Measurements from ENCODE around the gene USP40. TPM values are rescaled to one million over a fixed set of nuclear protein-coding genes. Genes with fewer than 3 reads are reported as not detected.

USP40 gene
- total and polyA plus RNA-seq, 2 of the 8 experiments (the other 6 are each of a cell fraction or from before 2014, with no cell fraction given) = 12.0 to 15.7 TPM

DNA sequence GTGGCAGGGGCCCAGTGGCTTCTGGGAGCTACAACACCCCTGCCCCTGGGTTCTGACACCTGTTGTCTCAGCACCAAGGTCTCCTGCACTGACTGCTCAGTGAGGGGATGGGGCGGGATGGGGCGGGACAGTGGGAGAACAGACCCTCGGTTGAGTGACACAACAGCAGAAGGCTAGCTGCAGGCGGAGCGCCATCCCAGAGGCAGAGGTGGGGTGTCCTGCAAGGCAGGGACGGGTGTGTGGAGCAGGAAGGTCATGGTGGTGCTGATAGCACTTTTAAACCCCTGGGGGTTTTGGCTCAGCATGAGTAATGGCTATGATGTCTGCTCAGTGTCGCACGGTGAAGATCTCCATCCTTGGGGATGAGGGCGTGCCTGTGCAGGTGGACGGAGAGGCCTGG, 107.2 kb downstream of the USP40 start:
- Histone ChIP-seq H3K14ac (ENCODE audit: insufficient read length) (no peak overlapping the region), H2BK20ac (ENCODE audit: low read length) (no peak overlapping the region), H4K91ac (replicated peaks; ENCODE audit: insufficient read length, low read length) (no peak overlapping the region), H3K18ac (ENCODE audit: extremely low read depth, low read length) (no peak overlapping the region), H3K79me1 (ENCODE audit: low read depth, low read length) (no peaks in the 10 kb centered on the region), H2BK5ac (ENCODE audit: low read depth, low read length) (no peak overlapping the region), H2BK12ac (ENCODE audit: low read depth, low read length) (no peak overlapping the region), H4K20me1 (replicated peaks in 1 of 2; ENCODE audit: control insufficient read depth in 1 of 2, insufficient read depth in 2 of 2, low read length in 2 of 2) (peaks cover 0 to 2% of the 10 kb centered on the region in 2 experiments), H4K8ac (ENCODE audit: extremely low read depth, insufficient read depth, low read length) (no peak overlapping the region), H3K27ac (ENCODE audit: low read depth, low read length) (no peak overlapping the region), H3K56ac (replicated peaks; ENCODE audit: insufficient read length, low read depth, low read length) (no peak overlapping the region), H4K5ac (ENCODE audit: insufficient read length, low read depth, low read length) (no peak overlapping the region), H3K4ac (replicated peaks; ENCODE audit: insufficient read length, low read depth, low read length) (no peak overlapping the region), H3K79me2 (ENCODE audit: control insufficient read depth in 1 of 2, insufficient read depth in 2 of 2, low read length in 2 of 2) (no peaks in the 10 kb centered on the region), H3K4me1 (replicated peaks in 1 of 4; ENCODE audit: control insufficient read depth in 3 of 4, insufficient read depth in 4 of 4, low read length in 3 of 4) (no peaks in the 10 kb centered on the region), H3K9me3 (ENCODE audit: insufficient read depth in 2 of 2, low read depth in 1 of 2, low read length in 1 of 2) (no peaks in the 10 kb centered on the region), H3K4me3 (ENCODE audit: extremely low read depth in 1 of 4, insufficient read depth in 2 of 4, low read depth in 3 of 4, low read length in 4 of 4) (no peak overlapping the region), H3K9ac (replicated peaks in 1 of 4; ENCODE audit: extremely low read depth in 1 of 4, low read depth in 3 of 4, low read length in 3 of 4) (no peak overlapping the region), H3K36me3 (ENCODE audit: control insufficient read depth in 2 of 4, insufficient read depth in 4 of 4, low read length in 3 of 4) (peaks cover 0 to 8% (median 3%) of the 10 kb centered on the region in 4 experiments; a peak in 4 of 8 replicates), H3K23me2 (ENCODE audit: low read depth, low read length) (peaks cover 2% of the 10 kb centered on the region; the same call in 1 of the 2 replicates), H3K27me3 (replicated peaks in 1 of 4; ENCODE audit: control insufficient read depth in 3 of 4, extremely low read depth in 1 of 4, insufficient read depth in 3 of 4, low read length in 3 of 4) (no peaks in the 10 kb centered on the region), H2BK15ac (ENCODE audit: low read length) (no peak overlapping the region), H2AK5ac (ENCODE audit: low read depth, low read length) (no peak overlapping the region), H2BK120ac (replicated peaks; ENCODE audit: low read depth, low read length) (no peak overlapping the region), H2AFZ (ENCODE audit: low read length) (no peak overlapping the region), H3K23ac (ENCODE audit: insufficient read length) (no peak overlapping the region), H3K4me2 (ENCODE audit: insufficient read depth in 1 of 2, low read depth in 2 of 2, low read length in 2 of 2) (no peak overlapping the region)
- no peak for FAIRE-seq
- no peak for TF ChIP-seq CTCF (IDR thresholded peaks at IDR 0.05; ENCODE audit: control extremely low read depth in 1 of 3, insufficient read depth in 1 of 3, low read depth in 1 of 3, low read length in 3 of 3)
- no peak for TF ChIP-seq POLR2A (IDR thresholded peaks at IDR 0.05; ENCODE audit: control extremely low read depth in 1 of 2, low read depth in 2 of 2, low read length in 2 of 2)
- TF ChIP-seq MAX (IDR thresholded peaks at IDR 0.05) = no peak
- no peak for TF ChIP-seq ASH2L (IDR thresholded peaks at IDR 0.05; ENCODE audit: low read length)
- TF ChIP-seq SAP30 (IDR thresholded peaks at IDR 0.05; ENCODE audit: insufficient read depth, insufficient replicate concordance, low read length) = no peak
- TF ChIP-seq, protein P1, sequence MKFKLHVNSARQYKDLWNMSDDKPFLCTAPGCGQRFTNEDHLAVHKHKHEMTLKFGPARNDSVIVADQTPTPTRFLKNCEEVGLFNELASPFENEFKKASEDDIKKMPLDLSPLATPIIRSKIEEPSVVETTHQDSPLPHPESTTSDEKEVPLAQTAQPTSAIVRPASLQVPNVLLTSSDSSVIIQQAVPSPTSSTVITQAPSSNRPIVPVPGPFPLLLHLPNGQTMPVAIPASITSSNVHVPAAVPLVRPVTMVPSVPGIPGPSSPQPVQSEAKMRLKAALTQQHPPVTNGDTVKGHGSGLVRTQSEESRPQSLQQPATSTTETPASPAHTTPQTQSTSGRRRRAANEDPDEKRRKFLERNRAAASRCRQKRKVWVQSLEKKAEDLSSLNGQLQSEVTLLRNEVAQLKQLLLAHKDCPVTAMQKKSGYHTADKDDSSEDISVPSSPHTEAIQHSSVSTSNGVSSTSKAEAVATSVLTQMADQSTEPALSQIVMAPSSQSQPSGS (IDR thresholded peaks at IDR 0.05; ENCODE audit: low read length) = no peak
- WGBS, 2 experiments (ENCODE audit: extremely low coverage in 1 of 2, insufficient coverage in 1 of 2, insufficient read length in 1 of 2, insufficient replicate concordance in 2 of 2, low coverage in 1 of 2, low lambda C conversion rate in 2 of 2, missing lambda C conversion rate in 1 of 2) = 94% methylated on average over 5 of the region's 10 CpGs; no CpG with 5 or more reads in 1 of the 2 experiments
- DNase-seq (ENCODE audit: low read depth in 1 of 2, low spot score in 2 of 2) = no peak
- ChIA-PET CTCF (ENCODE audit: partially characterized antibody) (interaction anchor here (4.5 kb wide), 1 partner anchor 12 kb away, joined by 25 read pairs; no protein-coding TSS in a partner anchor), POLR2A (ENCODE audit: partially characterized antibody) (no interaction called here)
